ENCODE data around the gene SMC3. TPM values are rescaled to one million over a fixed set of nuclear protein-coding genes. Genes with fewer than 3 reads are reported as not detected.

SMC3 gene
- total and polyA plus RNA-seq, 2 experiments from 2014 or later, result 72.3 to 320 TPM

DNA sequence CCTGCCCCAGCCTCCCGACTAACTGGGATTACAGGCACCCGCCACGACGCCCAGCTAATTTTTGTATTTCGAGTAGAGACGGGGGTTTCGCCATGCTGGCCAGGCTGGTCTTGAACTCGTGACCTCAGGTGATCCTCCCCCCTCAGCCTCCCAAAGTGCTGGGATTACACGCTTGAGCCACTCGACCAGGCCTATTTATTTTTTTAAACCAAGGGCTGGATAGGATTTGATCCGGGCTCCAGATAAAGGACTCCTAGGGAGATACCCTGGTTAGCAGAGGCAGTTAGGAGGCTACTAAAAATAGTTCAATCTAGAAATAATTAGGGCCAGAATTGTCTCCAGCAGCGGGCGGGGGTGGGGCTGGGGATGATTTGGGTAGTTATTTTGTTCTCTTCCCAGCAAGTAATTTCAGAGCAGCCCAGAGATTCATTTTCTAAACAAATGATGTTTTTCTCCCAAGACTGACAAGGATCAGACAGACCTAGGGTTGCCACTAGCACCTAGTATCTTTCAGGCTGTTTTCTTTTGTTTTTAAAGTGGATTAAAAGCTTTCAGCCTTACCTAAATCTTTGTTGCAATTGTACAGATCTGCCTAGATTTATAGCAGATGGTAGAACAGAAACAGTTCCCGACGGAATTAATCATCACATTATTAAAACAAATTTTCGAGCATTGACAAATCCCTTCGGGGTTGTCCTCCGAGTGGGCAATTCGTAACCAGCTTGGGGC, 859 bp upstream of the SMC3 start (continued):
- no peak for TF ChIP-seq EZH2phosphoT487 (IDR thresholded peaks at IDR 0.05; ENCODE audit: unreplicated experiment)
- no peak for TF ChIP-seq STAT1 (IDR thresholded peaks at IDR 0.05; ENCODE audit: unreplicated experiment)

DNA sequence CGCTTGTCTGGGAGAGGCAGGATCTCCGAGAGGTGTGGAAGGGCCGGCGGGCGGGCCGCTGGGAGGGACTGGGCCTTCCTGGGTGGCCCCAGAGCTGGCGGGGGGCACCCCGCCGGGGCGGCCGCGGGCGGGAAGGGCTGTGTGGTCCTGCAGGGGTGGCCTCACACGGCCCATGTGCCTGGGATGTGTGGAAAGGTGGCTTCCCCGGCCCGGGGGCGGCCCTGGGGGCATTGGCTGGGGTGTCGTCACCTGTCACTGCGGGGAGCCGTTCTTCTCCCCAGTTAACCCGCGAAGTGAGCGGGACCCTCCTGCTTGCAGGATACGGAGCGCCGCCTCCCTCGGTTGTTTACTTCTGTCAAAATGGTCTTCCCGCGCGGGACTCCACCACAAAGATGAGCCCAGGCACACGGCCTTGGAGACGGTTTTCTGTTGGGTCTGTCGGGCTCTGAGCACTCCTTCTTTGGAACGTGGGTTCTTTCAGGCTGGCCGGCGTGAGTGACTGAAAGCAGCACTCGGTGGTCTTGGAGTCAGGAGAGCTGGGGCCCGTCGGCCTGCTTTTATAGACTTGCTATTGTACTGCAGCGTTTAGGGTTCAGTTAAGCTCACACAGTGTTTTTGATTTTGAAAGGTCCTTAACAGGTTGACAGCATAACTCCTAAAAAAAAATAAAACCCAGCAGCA, 700 bp downstream of the SMC3 start:
- no peaks in the 10 kb centered on the region for H3F3A ChIP-seq (replicated peaks; ENCODE audit: low read depth)
- no peaks in the 10 kb centered on the region for H3K9me2 ChIP-seq (ENCODE audit: insufficient read depth)
- H3K36me3 Mint-ChIP-seq (ENCODE audit: low read depth), result peaks cover 9% of the 10 kb centered on the region
- no peak for TF ChIP-seq CREB1 (CRISPR knock-in tag; IDR thresholded peaks at IDR 0.05; ENCODE audit: low read depth)
- TF ChIP-seq CTCF (conservative IDR thresholded peaks at IDR 0.05; ENCODE audit: low read depth in 2 of 2), result no peak
- TF ChIP-seq NANOG (IDR thresholded peaks at IDR 0.05; ENCODE audit: borderline replicate concordance), result no peak
- TF ChIP-seq, protein P1, sequence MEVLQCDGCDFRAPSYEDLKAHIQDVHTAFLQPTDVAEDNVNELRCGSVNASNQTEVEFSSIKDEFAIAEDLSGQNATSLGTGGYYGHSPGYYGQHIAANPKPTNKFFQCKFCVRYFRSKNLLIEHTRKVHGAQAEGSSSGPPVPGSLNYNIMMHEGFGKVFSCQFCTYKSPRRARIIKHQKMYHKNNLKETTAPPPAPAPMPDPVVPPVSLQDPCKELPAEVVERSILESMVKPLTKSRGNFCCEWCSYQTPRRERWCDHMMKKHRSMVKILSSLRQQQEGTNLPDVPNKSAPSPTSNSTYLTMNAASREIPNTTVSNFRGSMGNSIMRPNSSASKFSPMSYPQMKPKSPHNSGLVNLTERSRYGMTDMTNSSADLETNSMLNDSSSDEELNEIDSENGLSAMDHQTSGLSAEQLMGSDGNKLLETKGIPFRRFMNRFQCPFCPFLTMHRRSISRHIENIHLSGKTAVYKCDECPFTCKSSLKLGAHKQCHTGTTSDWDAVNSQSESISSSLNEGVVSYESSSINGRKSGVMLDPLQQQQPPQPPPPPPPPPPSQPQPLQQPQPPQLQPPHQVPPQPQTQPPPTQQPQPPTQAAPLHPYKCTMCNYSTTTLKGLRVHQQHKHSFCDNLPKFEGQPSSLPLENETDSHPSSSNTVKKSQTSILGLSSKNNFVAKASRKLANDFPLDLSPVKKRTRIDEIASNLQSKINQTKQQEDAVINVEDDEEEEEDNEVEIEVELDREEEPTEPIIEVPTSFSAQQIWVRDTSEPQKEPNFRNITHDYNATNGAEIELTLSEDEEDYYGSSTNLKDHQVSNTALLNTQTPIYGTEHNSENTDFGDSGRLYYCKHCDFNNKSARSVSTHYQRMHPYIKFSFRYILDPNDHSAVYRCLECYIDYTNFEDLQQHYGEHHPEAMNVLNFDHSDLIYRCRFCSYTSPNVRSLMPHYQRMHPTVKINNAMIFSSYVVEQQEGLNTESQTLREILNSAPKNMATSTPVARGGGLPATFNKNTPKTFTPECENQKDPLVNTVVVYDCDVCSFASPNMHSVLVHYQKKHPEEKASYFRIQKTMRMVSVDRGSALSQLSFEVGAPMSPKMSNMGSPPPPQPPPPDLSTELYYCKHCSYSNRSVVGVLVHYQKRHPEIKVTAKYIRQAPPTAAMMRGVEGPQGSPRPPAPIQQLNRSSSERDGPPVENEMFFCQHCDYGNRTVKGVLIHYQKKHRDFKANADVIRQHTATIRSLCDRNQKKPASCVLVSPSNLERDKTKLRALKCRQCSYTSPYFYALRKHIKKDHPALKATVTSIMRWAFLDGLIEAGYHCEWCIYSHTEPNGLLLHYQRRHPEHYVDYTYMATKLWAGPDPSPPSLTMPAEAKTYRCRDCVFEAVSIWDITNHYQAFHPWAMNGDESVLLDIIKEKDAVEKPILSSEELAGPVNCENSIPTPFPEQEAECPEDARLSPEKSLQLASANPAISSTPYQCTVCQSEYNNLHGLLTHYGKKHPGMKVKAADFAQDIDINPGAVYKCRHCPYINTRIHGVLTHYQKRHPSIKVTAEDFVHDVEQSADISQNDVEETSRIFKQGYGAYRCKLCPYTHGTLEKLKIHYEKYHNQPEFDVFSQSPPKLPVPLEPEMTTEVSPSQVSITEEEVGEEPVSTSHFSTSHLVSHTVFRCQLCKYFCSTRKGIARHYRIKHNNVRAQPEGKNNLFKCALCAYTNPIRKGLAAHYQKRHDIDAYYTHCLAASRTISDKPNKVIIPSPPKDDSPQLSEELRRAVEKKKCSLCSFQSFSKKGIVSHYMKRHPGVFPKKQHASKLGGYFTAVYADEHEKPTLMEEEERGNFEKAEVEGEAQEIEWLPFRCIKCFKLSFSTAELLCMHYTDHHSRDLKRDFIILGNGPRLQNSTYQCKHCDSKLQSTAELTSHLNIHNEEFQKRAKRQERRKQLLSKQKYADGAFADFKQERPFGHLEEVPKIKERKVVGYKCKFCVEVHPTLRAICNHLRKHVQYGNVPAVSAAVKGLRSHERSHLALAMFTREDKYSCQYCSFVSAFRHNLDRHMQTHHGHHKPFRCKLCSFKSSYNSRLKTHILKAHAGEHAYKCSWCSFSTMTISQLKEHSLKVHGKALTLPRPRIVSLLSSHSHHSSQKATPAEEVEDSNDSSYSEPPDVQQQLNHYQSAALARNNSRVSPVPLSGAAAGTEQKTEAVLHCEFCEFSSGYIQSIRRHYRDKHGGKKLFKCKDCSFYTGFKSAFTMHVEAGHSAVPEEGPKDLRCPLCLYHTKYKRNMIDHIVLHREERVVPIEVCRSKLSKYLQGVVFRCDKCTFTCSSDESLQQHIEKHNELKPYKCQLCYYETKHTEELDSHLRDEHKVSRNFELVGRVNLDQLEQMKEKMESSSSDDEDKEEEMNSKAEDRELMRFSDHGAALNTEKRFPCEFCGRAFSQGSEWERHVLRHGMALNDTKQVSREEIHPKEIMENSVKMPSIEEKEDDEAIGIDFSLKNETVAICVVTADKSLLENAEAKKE (CRISPR knock-in tag; IDR thresholded peaks at IDR 0.05), result no peak
- TF ChIP-seq ZNF331 (CRISPR knock-in tag; IDR thresholded peaks at IDR 0.05; ENCODE audit: low read depth), result no peak
- no peak for TF ChIP-seq EZH2 (IDR thresholded peaks at IDR 0.05; ENCODE audit: low read depth, unreplicated experiment)
- TF ChIP-seq REST (IDR thresholded peaks at IDR 0.05; ENCODE audit: unreplicated experiment), result no peak
- TF ChIP-seq STAT1 (IDR thresholded peaks at IDR 0.05; ENCODE audit: unreplicated experiment), result no peak
- TF ChIP-seq, protein P2, sequence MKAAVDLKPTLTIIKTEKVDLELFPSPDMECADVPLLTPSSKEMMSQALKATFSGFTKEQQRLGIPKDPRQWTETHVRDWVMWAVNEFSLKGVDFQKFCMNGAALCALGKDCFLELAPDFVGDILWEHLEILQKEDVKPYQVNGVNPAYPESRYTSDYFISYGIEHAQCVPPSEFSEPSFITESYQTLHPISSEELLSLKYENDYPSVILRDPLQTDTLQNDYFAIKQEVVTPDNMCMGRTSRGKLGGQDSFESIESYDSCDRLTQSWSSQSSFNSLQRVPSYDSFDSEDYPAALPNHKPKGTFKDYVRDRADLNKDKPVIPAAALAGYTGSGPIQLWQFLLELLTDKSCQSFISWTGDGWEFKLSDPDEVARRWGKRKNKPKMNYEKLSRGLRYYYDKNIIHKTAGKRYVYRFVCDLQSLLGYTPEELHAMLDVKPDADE (IDR thresholded peaks at IDR 0.05), result no peak
- TF ChIP-seq EZH2phosphoT487 (IDR thresholded peaks at IDR 0.05; ENCODE audit: unreplicated experiment), result no peak

More for the DNA sequence above, 700 bp downstream of the SMC3 start:
- peak overlapping the region; percentile 72 for H3K4me2 ChIP-seq
- peaks cover 12% of the 10 kb centered on the region; the same call in 2 of the 3 replicates for H3K4me1 Mint-ChIP-seq
- H4K20me1 ChIP-seq (replicated peaks; ENCODE audit: insufficient read depth), result peaks cover 31% of the 10 kb centered on the region
- H3K36me3 ChIP-seq (ENCODE audit: insufficient read depth), result no peaks in the 10 kb centered on the region; the same call in 1 of the 2 replicates
- H3K27me3 Mint-ChIP-seq (ENCODE audit: insufficient read depth, low read depth, poor library complexity), result peaks cover 5% of the 10 kb centered on the region
- H3K4me3 ChIP-seq, result peak overlapping the region; percentile 89
- peaks cover 55% of the 10 kb centered on the region for H3K79me2 ChIP-seq (replicated peaks; ENCODE audit: insufficient read depth)
- H3K4me1 ChIP-seq (ENCODE audit: insufficient read depth), result no peaks in the 10 kb centered on the region; the same call in 1 of the 2 replicates
- H3K27ac ChIP-seq (ENCODE audit: low read depth), result peak overlapping the region; percentile 97
- H3K9me3 Mint-ChIP-seq, result no peaks in the 10 kb centered on the region
- H3K27ac Mint-ChIP-seq, result peak overlapping the region; percentile 100
- no peak overlapping the region for H2AFZ ChIP-seq
- DNase-seq (ENCODE audit: low spot score) (peak; percentile 67), ATAC-seq (peak; percentile 52)
- no peaks in the 10 kb centered on the region for H3K27me3 ChIP-seq (ENCODE audit: insufficient read depth)
- peak overlapping the region; percentile 95 for H3K4me3 Mint-ChIP-seq

Measured in GM23338 (cell line).